GM18502 (cell line): ENCODE measurements around the gene MROH8.
"Not testable (repeated sequence)": the region's sequence is repeated elsewhere in the genome, so short reads cannot be mapped to it uniquely, and the experiment has no call there.

ENCODE experiments used
- ATAC-seq: cut with Tn5 transposase; IDR thresholded peaks from one replicate; pipeline ENCODE4 v1.9.1; 2021; ENCODE audit warnings: mild to moderate bottlenecking; ENCODE audit not compliant: unreplicated experiment, poor library complexity

Gene MROH8

GRCh38 chr20:37161830-37162549 lies 17.4 kb downstream of the MROH8 start:
- no peak for ATAC-seq

GRCh38 chr20:37160683-37161082 lies 18.7 kb downstream of the MROH8 start:
- ATAC-seq = no peak

- ATAC-seq = no peak
Measured at GRCh38 chr20:37158248-37158647, 21.1 kb downstream of the MROH8 start.

- ATAC-seq = no peak
Measured at GRCh38 chr20:37155987-37156386, 23.4 kb downstream of the MROH8 start.

- ATAC-seq = no peak
Measured at GRCh38 chr20:37154684-37155298, 24.6 kb downstream of the MROH8 start.

GRCh38 chr20:37152284-37152683 lies 27.1 kb downstream of the MROH8 start:
- ATAC-seq = no peak

GRCh38 chr20:37151529-37151928 lies 27.8 kb downstream of the MROH8 start:
- no peak for ATAC-seq

- ATAC-seq = not testable (repeated sequence)
Measured at GRCh38 chr20:37150864-37151263, 28.5 kb downstream of the MROH8 start.

GRCh38 chr20:37147250-37147649 lies 32.1 kb downstream of the MROH8 start:
- no peak for ATAC-seq

GRCh38 chr20:37144856-37145404 lies 34.4 kb downstream of the MROH8 start:
- ATAC-seq = no peak

- ATAC-seq = no peak
Measured at GRCh38 chr20:37142708-37143107, 36.6 kb downstream of the MROH8 start.

- ATAC-seq = no peak
Measured at GRCh38 chr20:37137547-37137946, 41.8 kb downstream of the MROH8 start.

- ATAC-seq = no peak
Measured at GRCh38 chr20:37133952-37134351, 45.4 kb downstream of the MROH8 start.

GRCh38 chr20:37131486-37131885 lies 47.9 kb downstream of the MROH8 start:
- ATAC-seq = no peak

- no peak for ATAC-seq
Measured at GRCh38 chr20:37128803-37129202, 50.5 kb downstream of the MROH8 start.

- not testable (repeated sequence) for ATAC-seq
Measured at GRCh38 chr20:37126290-37126689, 53.1 kb downstream of the MROH8 start.

GRCh38 chr20:37123441-37123840 lies 55.9 kb downstream of the MROH8 start:
- ATAC-seq = no peak

GRCh38 chr20:37120497-37120896 lies 58.9 kb downstream of the MROH8 start:
- no peak for ATAC-seq

- no peak for ATAC-seq
Measured at GRCh38 chr20:37119356-37120036, 59.9 kb downstream of the MROH8 start.

- no peak for ATAC-seq
Measured at GRCh38 chr20:37114012-37114411, 65.3 kb downstream of the MROH8 start.

GRCh38 chr20:37111926-37112455 lies 67.4 kb downstream of the MROH8 start:
- ATAC-seq = no peak
